ENCODE results near the gene KCMF1. TPM values are rescaled to one million over a fixed set of nuclear protein-coding genes. Genes with fewer than 3 reads are reported as not detected.

KCMF1 gene
- total and polyA plus RNA-seq, 2 of the 13 experiments (the other 11 are each of a cell fraction or from before 2014, with no cell fraction given), result 62.1 to 116 TPM

DNA sequence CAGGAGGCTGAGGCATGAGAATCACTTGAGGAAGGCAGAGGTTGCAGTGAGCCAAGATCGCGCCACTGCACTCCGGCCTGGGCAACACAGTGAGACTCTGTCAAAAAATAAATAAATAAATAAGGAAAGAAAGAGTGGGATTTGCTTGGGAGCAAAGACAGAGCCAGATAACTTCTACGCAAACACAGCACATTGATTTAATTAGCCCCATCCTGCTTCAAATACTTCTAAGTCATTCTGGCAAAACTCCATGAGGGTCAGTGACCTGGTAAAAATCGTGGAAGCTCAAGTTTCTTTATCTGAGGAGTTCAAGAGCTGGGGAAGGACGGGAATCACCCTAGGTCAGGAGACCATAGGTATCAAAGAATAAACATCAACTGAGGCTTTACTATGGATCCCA is 91.6 kb downstream of the KCMF1 start (continued):
- TF ChIP-seq, protein P1, sequence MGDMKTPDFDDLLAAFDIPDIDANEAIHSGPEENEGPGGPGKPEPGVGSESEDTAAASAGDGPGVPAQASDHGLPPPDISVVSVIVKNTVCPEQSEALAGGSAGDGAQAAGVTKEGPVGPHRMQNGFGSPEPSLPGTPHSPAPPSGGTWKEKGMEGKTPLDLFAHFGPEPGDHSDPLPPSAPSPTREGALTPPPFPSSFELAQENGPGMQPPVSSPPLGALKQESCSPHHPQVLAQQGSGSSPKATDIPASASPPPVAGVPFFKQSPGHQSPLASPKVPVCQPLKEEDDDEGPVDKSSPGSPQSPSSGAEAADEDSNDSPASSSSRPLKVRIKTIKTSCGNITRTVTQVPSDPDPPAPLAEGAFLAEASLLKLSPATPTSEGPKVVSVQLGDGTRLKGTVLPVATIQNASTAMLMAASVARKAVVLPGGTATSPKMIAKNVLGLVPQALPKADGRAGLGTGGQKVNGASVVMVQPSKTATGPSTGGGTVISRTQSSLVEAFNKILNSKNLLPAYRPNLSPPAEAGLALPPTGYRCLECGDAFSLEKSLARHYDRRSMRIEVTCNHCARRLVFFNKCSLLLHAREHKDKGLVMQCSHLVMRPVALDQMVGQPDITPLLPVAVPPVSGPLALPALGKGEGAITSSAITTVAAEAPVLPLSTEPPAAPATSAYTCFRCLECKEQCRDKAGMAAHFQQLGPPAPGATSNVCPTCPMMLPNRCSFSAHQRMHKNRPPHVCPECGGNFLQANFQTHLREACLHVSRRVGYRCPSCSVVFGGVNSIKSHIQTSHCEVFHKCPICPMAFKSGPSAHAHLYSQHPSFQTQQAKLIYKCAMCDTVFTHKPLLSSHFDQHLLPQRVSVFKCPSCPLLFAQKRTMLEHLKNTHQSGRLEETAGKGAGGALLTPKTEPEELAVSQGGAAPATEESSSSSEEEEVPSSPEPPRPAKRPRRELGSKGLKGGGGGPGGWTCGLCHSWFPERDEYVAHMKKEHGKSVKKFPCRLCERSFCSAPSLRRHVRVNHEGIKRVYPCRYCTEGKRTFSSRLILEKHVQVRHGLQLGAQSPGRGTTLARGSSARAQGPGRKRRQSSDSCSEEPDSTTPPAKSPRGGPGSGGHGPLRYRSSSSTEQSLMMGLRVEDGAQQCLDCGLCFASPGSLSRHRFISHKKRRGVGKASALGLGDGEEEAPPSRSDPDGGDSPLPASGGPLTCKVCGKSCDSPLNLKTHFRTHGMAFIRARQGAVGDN (CRISPR knock-in tag; IDR thresholded peaks at IDR 0.05), result no peak
- TF ChIP-seq MAFK (conservative IDR thresholded peaks at IDR 0.05 in 1 of 2, IDR thresholded peaks at IDR 0.05 in 1 of 2; ENCODE audit: low read length in 2 of 2), result no peak

DNA sequence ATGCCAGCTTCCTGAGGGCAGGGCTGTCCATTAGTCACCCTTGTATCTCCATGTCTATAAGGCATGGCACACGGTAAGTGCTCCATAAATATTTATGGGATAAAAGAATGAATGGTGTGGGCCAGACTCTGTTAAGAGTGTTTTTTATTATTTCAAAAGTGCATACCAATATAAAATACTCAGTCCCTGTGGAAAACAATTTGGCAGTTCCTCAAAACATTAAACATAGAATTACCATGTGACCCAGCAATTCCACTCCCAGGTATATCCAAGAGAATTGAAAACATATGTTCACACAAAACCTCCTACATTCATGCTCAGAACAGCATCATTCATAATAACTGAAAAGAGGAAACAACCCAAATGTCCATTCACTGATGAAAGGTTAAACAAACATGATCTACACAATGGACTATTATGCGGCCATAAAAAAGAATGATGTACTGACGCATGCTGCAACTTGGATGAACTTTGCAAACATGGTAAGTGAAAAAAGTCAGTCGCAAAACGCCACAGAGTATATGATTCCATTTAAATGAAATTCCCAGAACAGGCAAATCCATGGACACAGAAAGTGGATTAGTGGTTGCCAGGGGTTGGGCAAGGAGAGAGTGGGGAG is 93.1 kb downstream of the KCMF1 start:
- H3K36me3 ChIP-seq (replicated peaks in 1 of 2; ENCODE audit: control insufficient read depth in 1 of 2, insufficient read depth in 2 of 2, low read length in 2 of 2), result no peaks in the 10 kb centered on the region
- in situ Hi-C loops (cut with HindIII; ENCODE audit: extremely low pct_ligation_motif_present, low pct_unique_long_range_greater_than_20kb), result loop anchor here (10.0 kb wide), 1 partner anchor 181 kb away; no protein-coding TSS in a partner anchor
- POLR2A ChIA-PET, result no interaction called here
- no peak for TF ChIP-seq NFE2L2 (IDR thresholded peaks at IDR 0.05; ENCODE audit: low read length)
- TF ChIP-seq CENPX (CRISPR knock-in tag; IDR thresholded peaks at IDR 0.05), result no peak
- no peak for TF ChIP-seq ZNF138 (CRISPR knock-in tag; IDR thresholded peaks at IDR 0.05; ENCODE audit: low read depth)
- TF ChIP-seq SOX13 (IDR thresholded peaks at IDR 0.05), result no peak
- TF ChIP-seq SOX13 (CRISPR knock-in tag; conservative IDR thresholded peaks at IDR 0.05 in 1 of 2, IDR thresholded peaks at IDR 0.05 in 1 of 2), result no peak
- TF ChIP-seq ZZZ3 (CRISPR knock-in tag; IDR thresholded peaks at IDR 0.05; ENCODE audit: borderline replicate concordance), result no peak
- TF ChIP-seq, protein P2, sequence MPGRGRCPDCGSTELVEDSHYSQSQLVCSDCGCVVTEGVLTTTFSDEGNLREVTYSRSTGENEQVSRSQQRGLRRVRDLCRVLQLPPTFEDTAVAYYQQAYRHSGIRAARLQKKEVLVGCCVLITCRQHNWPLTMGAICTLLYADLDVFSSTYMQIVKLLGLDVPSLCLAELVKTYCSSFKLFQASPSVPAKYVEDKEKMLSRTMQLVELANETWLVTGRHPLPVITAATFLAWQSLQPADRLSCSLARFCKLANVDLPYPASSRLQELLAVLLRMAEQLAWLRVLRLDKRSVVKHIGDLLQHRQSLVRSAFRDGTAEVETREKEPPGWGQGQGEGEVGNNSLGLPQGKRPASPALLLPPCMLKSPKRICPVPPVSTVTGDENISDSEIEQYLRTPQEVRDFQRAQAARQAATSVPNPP (CRISPR knock-in tag; IDR thresholded peaks at IDR 0.05), result no peak
- no peak for TF ChIP-seq GATAD2A (CRISPR knock-in tag; IDR thresholded peaks at IDR 0.05)
- no peak for TF ChIP-seq ZNF264 (CRISPR knock-in tag; IDR thresholded peaks at IDR 0.05)
- TF ChIP-seq TAF1 (CRISPR knock-in tag; IDR thresholded peaks at IDR 0.05), result no peak
- no peak for TF ChIP-seq HNRNPK (IDR thresholded peaks at IDR 0.05; ENCODE audit: low read depth, low read length, poor library complexity, severe bottlenecking)
- no peak for TF ChIP-seq NFKB2 (CRISPR knock-in tag; IDR thresholded peaks at IDR 0.05; ENCODE audit: borderline replicate concordance)
- TF ChIP-seq TEAD3 (CRISPR knock-in tag; optimal IDR thresholded peaks at IDR 0.05; ENCODE audit: borderline replicate concordance), result no peak
- TF ChIP-seq BRD4 (CRISPR knock-in tag; IDR thresholded peaks at IDR 0.05), result no peak

More for the DNA sequence above, 93.1 kb downstream of the KCMF1 start:
- 26% methylated on average over 5 of the region's 5 CpGs for WGBS (ENCODE audit: low lambda C conversion rate)
- no peaks in the 10 kb centered on the region for H4K20me1 ChIP-seq (ENCODE audit: insufficient read depth, low read length)
- H3K9ac ChIP-seq (ENCODE audit: insufficient read depth, low read depth, low read length), result no peak overlapping the region
- no peak overlapping the region for H2AFZ ChIP-seq (ENCODE audit: low read length)
- H3K27ac ChIP-seq (ENCODE audit: extremely low read length, insufficient read depth, low read length), result no peak overlapping the region
- ATAC-seq, result no peak
- H3K4me2 ChIP-seq (ENCODE audit: low read depth, low read length), result no peak overlapping the region
- CTCF ChIA-PET (ENCODE audit: low intra/inter-chr PET ratio, low total read pairs), result no interaction called here
- no peak for FAIRE-seq
- no peak for DNase-seq (ENCODE audit: low spot score)
- intact Hi-C loops (cut with micrococcal nuclease; ENCODE audit: unreplicated experiment), result no loop called here
- no peaks in the 10 kb centered on the region for H3K79me2 ChIP-seq (ENCODE audit: insufficient read depth, low read length)
- peaks cover 16% of the 10 kb centered on the region for H3K4me1 ChIP-seq (ENCODE audit: insufficient read depth, low read length)
- H3K27me3 ChIP-seq (ENCODE audit: control insufficient read depth in 1 of 2, insufficient read depth in 2 of 2, low read length in 2 of 2), result peaks cover 0 to 20% of the 10 kb centered on the region in 2 experiments; a peak in 3 of 5 replicates
- no TSS peak for BruUV-seq (replicated peaks)
- H3K9me3 ChIP-seq (ENCODE audit: low read length), result no peaks in the 10 kb centered on the region
- no peak overlapping the region for H3K4me3 ChIP-seq (replicated peaks in 1 of 3; ENCODE audit: insufficient read depth in 1 of 3, low read depth in 2 of 3, low read length in 3 of 3)
